Mesothelial cell of epicardium (in vitro differentiated cells): ENCODE data around the gene RAC2. TPM values are rescaled to one million over a fixed set of nuclear protein-coding genes. Genes with fewer than 3 reads are reported as not detected.
A peak's percentile ranks its signal among the peaks of the same experiment; 100 is the strongest.

Source experiments
- DNase-seq, 2 experiments: peaks; one replicate each; pipeline ENCODE4 v3.0.0; 2021; ENCODE audit warnings: low spot score in 2 of 2; ENCODE audit not compliant: unreplicated experiment in 2 of 2
- H3K27ac Mint-ChIP-seq: 2 replicates; pipeline ENCODE4 v1.8.0; 2021; ENCODE audit warnings: mixed read lengths
- H3K27me3 Mint-ChIP-seq: 2 replicates; pipeline ENCODE4 v1.8.0; 2021; ENCODE audit warnings: low read depth, mixed read lengths
- H3K36me3 Mint-ChIP-seq: 2 replicates; pipeline ENCODE4 v1.8.0; 2021; ENCODE audit warnings: mixed read lengths
- H3K4me1 Mint-ChIP-seq: 2 replicates; pipeline ENCODE4 v1.8.0; 2021; ENCODE audit warnings: mixed read lengths
- H3K4me3 Mint-ChIP-seq: 2 replicates; pipeline ENCODE4 v1.8.0; 2021; ENCODE audit warnings: mild to moderate bottlenecking, moderate library complexity, mixed read lengths
- H3K9me3 Mint-ChIP-seq: 2 replicates; pipeline ENCODE4 v1.8.0; 2021; ENCODE audit warnings: mixed read lengths
- total RNA-seq: library from RNA; stranded (reverse); gene quantifications from 3 replicates; pipeline ENCODE4 v1.2.1, GENCODE V29; 2021
- TF ChIP-seq, protein P1 (sequence below): fragments of 200-600 bp; sonication (generic); IDR thresholded peaks from one replicate; pipeline ENCODE4 v1.5.0; 2021; ENCODE audit warnings: antibody characterized with exemption; ENCODE audit not compliant: unreplicated experiment

Gene RAC2
- total RNA-seq, 1 donor from 2014 or later = 6.4 TPM

DNA sequence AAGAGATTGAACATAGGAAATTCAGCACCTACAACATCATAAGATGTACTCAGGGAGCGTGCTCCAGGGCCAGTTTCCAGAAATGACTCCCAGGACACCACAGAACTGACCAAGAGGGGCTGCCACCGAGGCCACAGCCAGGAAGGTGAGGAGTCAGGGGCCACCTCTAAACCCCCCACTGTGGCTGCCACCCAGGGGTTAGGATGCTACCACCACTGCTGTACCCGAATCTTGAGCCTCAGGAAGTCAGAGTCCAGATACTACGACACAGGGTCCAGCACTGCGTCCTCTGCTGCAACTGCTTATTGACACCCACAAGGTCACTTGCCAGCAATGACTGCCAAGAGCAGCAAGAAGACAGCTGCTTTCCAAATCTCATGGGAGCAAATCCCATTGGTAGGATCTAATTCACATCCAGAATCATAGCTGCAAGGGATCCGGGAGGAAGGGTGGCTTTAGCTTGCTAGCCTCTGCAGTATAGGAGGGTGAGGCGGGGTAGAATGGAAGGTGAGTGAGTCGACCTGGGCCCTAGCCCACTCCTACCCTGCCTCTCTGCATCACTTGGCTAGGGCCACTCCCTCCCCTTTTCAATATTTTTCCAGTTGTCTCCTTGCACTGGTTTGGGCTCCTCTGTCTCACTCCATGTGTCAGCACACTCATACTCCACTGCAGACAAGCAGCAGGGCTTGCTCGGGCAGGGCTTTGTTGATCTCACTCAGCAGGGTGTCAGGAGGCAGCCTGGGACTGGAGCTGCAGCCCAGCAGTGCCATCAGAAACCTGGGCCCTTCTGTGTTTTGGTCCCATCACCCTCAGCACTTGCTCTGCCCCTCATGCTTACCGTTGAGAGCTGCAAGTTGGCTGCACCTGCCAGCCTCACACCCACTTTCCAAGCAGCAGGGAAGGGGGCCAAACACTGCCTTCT lies 20.2 kb upstream of the RAC2 start:
- Mint-ChIP-seq H3K4me1 (peaks cover 13% of the 10 kb centered on the region), H3K27ac (no peak overlapping the region), H3K27me3 (peaks cover 39% of the 10 kb centered on the region), H3K4me3 (no peak overlapping the region), H3K36me3 (no peaks in the 10 kb centered on the region), H3K9me3 (peaks cover 9% of the 10 kb centered on the region)
- TF ChIP-seq, protein P1, sequence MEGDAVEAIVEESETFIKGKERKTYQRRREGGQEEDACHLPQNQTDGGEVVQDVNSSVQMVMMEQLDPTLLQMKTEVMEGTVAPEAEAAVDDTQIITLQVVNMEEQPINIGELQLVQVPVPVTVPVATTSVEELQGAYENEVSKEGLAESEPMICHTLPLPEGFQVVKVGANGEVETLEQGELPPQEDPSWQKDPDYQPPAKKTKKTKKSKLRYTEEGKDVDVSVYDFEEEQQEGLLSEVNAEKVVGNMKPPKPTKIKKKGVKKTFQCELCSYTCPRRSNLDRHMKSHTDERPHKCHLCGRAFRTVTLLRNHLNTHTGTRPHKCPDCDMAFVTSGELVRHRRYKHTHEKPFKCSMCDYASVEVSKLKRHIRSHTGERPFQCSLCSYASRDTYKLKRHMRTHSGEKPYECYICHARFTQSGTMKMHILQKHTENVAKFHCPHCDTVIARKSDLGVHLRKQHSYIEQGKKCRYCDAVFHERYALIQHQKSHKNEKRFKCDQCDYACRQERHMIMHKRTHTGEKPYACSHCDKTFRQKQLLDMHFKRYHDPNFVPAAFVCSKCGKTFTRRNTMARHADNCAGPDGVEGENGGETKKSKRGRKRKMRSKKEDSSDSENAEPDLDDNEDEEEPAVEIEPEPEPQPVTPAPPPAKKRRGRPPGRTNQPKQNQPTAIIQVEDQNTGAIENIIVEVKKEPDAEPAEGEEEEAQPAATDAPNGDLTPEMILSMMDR = no peak
- no peak for DNase-seq

GRCh38 chr22:37262346-37262745 lies 18.3 kb upstream of the RAC2 start:
- DNase-seq = no peak
- Mint-ChIP-seq H3K9me3 (peaks cover 9% of the 10 kb centered on the region), H3K4me3 (no peak overlapping the region), H3K4me1 (peaks cover 22% of the 10 kb centered on the region), H3K27ac (no peak overlapping the region), H3K36me3 (no peaks in the 10 kb centered on the region), H3K27me3 (peaks cover 41% of the 10 kb centered on the region)
- TF ChIP-seq, protein P1 = no peak

GRCh38 chr22:37260901-37261336 lies 16.9 kb upstream of the RAC2 start:
- DNase-seq = peak in 1 of 2 experiments; percentile 67
- Mint-ChIP-seq H3K27me3 (peaks cover 41% of the 10 kb centered on the region), H3K9me3 (peaks cover 9% of the 10 kb centered on the region), H3K4me3 (no peak overlapping the region), H3K27ac (no peak overlapping the region), H3K36me3 (no peaks in the 10 kb centered on the region), H3K4me1 (peaks cover 19% of the 10 kb centered on the region)
- TF ChIP-seq, protein P1 = peak; percentile 90

DNA sequence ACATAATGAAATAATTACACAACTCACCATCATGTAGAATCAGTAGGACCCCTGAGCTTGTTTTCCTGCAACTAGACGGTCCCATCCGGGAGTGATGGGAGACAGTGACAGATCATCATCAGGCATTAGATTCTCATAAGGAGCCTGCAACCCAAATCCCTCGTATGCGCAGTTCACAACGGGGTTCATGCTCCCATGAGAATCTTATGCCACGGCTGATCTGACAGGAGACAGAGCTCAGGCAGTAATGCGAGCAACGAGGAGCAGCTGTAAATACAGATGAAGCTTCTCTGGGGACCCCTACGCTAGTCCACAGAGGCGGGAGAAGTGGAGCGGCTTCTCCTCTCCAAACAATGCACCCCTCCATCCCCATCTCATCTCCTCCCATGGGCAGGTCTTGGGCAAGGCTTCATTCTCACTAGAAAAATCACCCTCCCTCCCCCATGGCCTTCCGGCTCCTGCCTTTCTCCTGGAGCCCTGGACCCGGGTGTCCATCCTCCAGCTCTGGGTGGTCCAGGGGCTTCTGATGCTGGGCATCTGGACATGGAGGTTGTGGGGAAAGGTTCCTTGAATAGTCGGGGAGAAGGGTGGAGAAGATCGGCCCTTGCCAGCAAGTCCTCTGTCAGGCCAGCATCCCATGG lies 16.2 kb upstream of the RAC2 start:
- no peak for DNase-seq
- TF ChIP-seq, protein P1 = no peak
- Mint-ChIP-seq H3K27ac (no peak overlapping the region), H3K27me3 (peaks cover 46% of the 10 kb centered on the region), H3K9me3 (peaks cover 9% of the 10 kb centered on the region), H3K36me3 (no peaks in the 10 kb centered on the region), H3K4me1 (peaks cover 19% of the 10 kb centered on the region), H3K4me3 (no peak overlapping the region)

GRCh38 chr22:37259540-37260029 lies 15.5 kb upstream of the RAC2 start:
- Mint-ChIP-seq H3K9me3 (peaks cover 8% of the 10 kb centered on the region), H3K27ac (peak overlapping the region; percentile 21), H3K4me1 (peaks cover 20% of the 10 kb centered on the region), H3K36me3 (no peaks in the 10 kb centered on the region), H3K27me3 (peaks cover 48% of the 10 kb centered on the region), H3K4me3 (peak overlapping the region; percentile 49)
- TF ChIP-seq, protein P1 = peak; percentile 41
- DNase-seq = peak in 1 of 2 experiments; percentile 49
